Thoracic aorta (tissue), 2 donors: ENCODE results near the gene PRAMEF14. TPM values are rescaled to one million over a fixed set of nuclear protein-coding genes. Genes with fewer than 3 reads are reported as not detected.
"Not testable (repeated sequence)": the region's sequence is repeated elsewhere in the genome, so short reads cannot be mapped to it uniquely, and the experiment has no call there.

Source experiments
- ATAC-seq: fragments of 150-250 bp; one replicate; pipeline ENCODE4 v1.8.0; 2017; ENCODE audit warnings: low read depth; ENCODE audit not compliant: insufficient number of reproducible peaks, low FRiP score
- DNase-seq: peaks from one replicate; pipeline ENCODE4 v3.0.0-alpha.2; 2020; ENCODE audit warnings: low spot score
- H3K27ac ChIP-seq, 2 donors: fragments of 200-600 bp; sonication (generic); 1 replicate in 1 of 2; 2 replicates in 1 of 2; pipeline ENCODE4 v1.5.1; 2016; ENCODE audit warnings: mild to moderate bottlenecking in 2 of 2, moderate library complexity in 2 of 2
- H3K27me3 ChIP-seq: fragments of 200-600 bp; sonication (generic); replicated peaks from 2 replicates; pipeline ENCODE4 v1.6.0; 2016; ENCODE audit warnings: mild to moderate bottlenecking; ENCODE audit not compliant: insufficient read depth
- H3K36me3 ChIP-seq: fragments of 200-600 bp; sonication (generic); one replicate; pipeline ENCODE4 v1.5.1; 2016
- H3K4me1 ChIP-seq, 2 donors: fragments of 200-600 bp; sonication (generic); 1 replicate in 1 of 2; 2 replicates in 1 of 2; pipeline versions ENCODE4 v1.5.1 to v1.6.0; 2016; ENCODE audit warnings: low read depth in 2 of 2, mild to moderate bottlenecking in 1 of 2; ENCODE audit not compliant: control insufficient read depth in 1 of 2
- H3K4me3 ChIP-seq: fragments of 200-600 bp; sonication (generic); 2 replicates; pipeline ENCODE4 v1.5.1; 2016; ENCODE audit warnings: mild to moderate bottlenecking
- H3K9me3 ChIP-seq: fragments of 200-600 bp; sonication (generic); 2 replicates; pipeline ENCODE4 v1.5.1; 2016
- total RNA-seq, 2 donors: library from RNA; depleted of rRNA; stranded (reverse); fragments of >200 nt; gene quantifications; one replicate each; pipeline versions ENCODE4 v1.1.0 to v1.2.3, GENCODE V29; 2016

The PRAMEF14 gene, protein sequence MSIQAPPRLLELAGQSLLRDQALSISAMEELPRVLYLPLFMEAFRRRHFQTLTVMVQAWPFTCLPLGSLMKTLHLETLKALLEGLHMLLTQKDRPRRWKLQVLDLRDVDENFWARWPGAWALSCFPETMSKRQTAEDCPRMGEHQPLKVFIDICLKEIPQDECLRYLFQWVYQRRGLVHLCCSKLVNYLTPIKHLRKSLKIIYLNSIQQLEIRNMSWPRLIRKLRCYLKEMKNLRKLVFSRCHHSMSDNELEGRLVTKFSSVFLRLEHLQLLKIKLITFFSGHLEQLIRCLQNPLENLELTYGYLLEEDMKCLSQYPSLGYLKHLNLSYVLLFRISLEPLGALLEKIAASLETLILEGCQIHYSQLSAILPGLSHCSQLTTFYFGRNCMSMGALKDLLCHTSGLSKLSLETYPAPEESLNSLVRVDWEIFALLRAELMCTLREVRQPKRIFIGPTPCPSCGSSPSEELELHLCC
- total RNA-seq, result not detected

DNA sequence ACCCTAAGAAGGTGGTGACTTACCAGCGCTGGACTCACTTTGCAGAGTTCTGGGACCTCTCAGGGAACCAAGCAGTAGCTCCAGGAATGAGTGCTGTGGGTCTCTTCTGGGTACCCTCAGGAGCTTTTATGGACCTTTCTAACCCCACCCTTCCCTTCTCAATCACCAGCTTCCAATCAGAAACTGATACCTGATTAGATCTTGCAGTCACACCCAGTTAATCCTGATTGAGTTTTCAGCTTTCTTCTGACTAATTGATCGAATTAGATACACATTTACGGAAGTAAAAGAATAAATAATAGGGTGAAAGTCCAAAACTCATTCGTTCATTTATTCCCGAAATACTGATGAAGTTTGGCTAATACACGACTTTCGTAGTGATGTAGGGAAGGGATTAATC lies at the start of gene PRAMEF14:
TSS of gene PRAMEF14 (minus strand) at position 101 of the 400 bp plus-strand sequence. CDS start 1,820 bp downstream, outside the sequence.
- not testable (repeated sequence) for H3K27ac ChIP-seq, H3K36me3 ChIP-seq, DNase-seq, H3K9me3 ChIP-seq, ATAC-seq, H3K27me3 ChIP-seq, H3K4me3 ChIP-seq, H3K4me1 ChIP-seq

DNA sequence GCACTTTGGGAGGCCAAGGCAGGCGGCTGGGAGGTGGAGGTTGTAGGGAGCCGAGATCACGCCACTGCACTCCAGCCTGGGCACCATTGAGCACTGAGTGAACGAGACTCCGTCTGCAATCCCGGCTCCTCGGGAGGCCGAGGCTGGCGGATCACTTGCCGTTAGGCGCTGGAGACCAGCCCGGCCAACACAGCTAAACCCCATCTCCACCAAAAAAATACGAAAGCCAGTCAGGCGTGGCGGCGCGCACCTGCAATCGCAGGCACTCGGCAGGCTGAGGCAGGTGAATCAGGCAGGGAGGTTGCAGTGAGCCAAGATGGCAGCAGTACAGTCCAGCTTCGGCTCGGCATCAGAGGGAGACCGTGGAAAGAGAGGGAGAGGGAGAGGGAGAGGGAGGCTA lies 48.4 kb upstream of the PRAMEF14 start:
- H3K27ac ChIP-seq, H3K4me3 ChIP-seq, H3K4me1 ChIP-seq, H3K27me3 ChIP-seq, ATAC-seq, H3K9me3 ChIP-seq, H3K36me3 ChIP-seq, DNase-seq: not testable (repeated sequence)

DNA sequence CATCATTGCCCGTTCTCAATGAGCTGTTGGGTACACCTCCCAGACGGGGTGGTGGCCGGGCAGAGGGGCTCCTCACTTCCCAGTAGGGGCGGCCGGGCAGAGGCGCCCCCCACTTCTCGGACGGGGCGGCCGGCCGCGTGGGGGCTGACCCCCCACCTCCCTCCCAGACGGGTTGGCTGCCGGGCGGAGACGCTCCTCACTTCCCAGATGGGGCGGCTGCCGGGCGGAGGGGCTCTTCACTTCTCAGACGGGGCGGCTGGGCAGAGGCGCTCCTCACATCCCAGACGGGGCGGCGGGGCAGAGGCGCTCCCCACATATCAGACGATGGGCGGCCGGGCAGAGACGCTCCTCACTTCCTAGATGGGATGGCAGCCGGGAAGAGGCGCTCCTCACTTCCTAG lies 47.8 kb upstream of the PRAMEF14 start:
- not testable (repeated sequence) for H3K4me3 ChIP-seq, DNase-seq, H3K27me3 ChIP-seq, H3K4me1 ChIP-seq, H3K9me3 ChIP-seq, H3K36me3 ChIP-seq, ATAC-seq, H3K27ac ChIP-seq

DNA sequence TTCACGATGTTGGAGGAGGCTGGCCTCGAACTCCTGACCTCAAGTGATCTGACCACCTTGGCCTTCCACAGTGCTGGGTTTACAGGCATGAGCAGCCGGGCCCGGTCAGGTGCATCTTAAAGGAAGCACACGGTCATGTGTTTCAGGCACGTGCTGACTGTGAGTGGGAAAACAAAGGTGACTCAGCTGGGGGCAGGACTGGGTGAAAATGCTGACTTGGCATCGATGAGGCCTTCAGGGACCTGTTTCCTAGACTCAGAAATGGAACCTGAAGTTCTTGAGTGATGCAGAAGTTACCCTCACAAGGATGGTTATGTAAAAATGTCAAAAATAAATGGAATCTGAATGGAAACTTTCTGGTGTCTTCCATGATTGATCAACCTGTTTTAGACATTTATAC lies 46.1 kb upstream of the PRAMEF14 start:
- H3K27ac ChIP-seq, H3K9me3 ChIP-seq, H3K4me1 ChIP-seq, H3K36me3 ChIP-seq, H3K4me3 ChIP-seq, ATAC-seq, H3K27me3 ChIP-seq, DNase-seq: not testable (repeated sequence)

DNA sequence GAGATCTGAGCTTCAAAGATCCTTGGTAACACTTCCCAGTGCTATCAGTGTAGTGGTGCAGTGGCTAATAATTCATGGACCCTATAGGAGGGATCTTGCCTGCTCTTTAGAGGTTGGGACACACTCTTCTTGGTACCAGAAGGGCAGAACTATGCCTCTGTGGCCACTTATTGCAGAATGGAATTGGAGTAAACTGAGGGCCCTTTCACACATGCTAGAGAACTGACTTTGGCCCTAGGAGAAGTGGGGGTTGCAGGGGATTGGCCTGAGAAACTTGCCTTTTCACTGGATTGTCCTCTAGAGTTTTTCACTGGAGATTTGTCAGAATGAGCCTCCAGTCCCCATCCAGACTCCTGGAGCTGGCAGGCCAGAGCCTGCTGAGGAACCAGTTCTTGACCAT lies 42.4 kb upstream of the PRAMEF14 start, which contains the start of gene PRAMEF17:
TSS of gene PRAMEF17 (plus strand) at position 301 of the 400 bp plus-strand sequence. CDS start at position 327, 26 bp downstream.
- H3K4me1 ChIP-seq, H3K9me3 ChIP-seq, H3K27me3 ChIP-seq, ATAC-seq, H3K27ac ChIP-seq, DNase-seq, H3K36me3 ChIP-seq, H3K4me3 ChIP-seq: not testable (repeated sequence)

DNA sequence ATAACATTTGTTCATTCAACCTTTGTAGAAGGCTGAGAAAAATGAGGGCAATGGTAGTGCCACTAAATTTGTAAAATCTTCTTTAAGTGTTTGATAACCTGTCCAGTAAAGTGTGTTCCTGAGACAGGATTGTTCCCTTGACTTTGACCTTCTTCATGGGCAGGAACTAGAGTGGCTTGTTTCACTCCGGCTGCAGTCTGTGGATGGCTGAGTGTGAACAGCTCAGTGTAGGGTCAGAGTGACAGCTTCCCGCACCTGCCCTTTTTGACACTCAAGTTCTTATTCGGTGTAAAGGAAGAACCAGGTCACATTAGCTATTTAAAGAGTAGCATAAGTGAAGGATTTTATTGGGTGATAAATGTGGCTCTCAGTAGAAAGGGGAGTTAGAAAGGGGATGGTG lies 33.4 kb upstream of the PRAMEF14 start:
- not testable (repeated sequence) for H3K4me3 ChIP-seq, H3K36me3 ChIP-seq, ATAC-seq

DNA sequence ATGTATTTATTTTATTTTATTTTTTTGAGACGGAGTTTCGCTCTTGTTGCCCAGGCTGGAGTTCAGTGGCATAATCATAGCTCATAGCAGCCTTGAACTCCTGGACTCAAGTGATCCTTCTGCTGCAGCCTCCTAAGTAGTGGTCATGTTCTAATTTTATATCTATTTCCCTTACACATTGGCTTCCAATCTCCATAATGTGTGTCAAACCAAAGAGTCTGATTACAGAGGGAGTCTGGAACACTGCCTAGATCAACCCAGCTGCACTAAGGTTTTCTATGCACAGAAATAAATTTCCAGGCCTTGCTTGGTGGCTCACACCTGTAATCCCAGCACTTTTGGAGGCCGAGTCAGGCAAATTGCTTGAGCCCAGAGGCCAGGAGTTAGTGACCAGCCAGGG lies 32.0 kb upstream of the PRAMEF14 start:
- H3K27ac ChIP-seq, DNase-seq, H3K9me3 ChIP-seq, ATAC-seq, H3K27me3 ChIP-seq, H3K36me3 ChIP-seq, H3K4me1 ChIP-seq, H3K4me3 ChIP-seq: not testable (repeated sequence)

More for the DNA sequence above, 33.4 kb upstream of the PRAMEF14 start:
- DNase-seq, H3K4me1 ChIP-seq, H3K9me3 ChIP-seq, H3K27me3 ChIP-seq, H3K27ac ChIP-seq: not testable (repeated sequence)

DNA sequence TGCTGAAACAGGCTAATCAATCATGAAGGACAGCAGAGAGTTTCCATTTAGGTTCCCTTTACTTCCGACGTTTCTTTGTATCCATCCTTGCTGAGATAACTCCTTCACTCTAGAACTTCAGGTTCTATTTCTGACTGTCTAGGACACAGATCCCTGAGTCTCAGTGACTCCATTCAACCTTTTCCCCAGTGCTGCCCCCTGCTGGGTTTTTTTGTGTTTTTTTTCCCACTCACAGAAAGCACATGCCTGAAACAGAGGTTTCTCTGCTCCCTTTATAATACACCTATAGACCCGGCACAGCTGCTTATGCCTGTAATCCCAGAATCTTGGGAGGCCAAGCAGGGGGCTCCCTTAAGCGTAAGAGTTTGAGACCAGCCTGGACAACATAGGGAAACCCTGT lies 21.6 kb upstream of the PRAMEF14 start:
- DNase-seq, ATAC-seq: not testable (repeated sequence)

DNA sequence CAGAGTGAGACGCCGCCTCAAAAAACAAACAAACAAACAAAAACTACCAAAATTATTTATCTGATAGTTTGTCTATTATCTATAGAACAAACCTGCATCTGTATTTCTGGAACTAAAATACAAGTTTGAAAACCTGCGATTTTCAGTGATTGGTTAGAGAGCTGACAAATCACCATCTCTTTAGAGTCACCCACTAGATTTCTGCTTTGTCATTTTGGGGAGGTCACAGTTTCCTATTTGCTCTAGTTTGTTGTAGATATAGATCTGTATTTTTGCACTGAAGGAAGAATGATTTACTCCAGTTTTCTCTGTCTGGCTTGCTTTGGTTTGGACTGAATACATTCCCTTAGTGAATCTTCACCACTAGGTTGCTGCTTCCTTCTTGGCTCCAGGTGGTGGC lies 19.6 kb upstream of the PRAMEF14 start:
- not testable (repeated sequence) for DNase-seq, H3K4me1 ChIP-seq, H3K4me3 ChIP-seq, ATAC-seq, H3K9me3 ChIP-seq, H3K27me3 ChIP-seq, H3K36me3 ChIP-seq, H3K27ac ChIP-seq

More for the DNA sequence above, 21.6 kb upstream of the PRAMEF14 start:
- H3K27ac ChIP-seq, H3K36me3 ChIP-seq, H3K9me3 ChIP-seq, H3K4me3 ChIP-seq, H3K4me1 ChIP-seq, H3K27me3 ChIP-seq: not testable (repeated sequence)

DNA sequence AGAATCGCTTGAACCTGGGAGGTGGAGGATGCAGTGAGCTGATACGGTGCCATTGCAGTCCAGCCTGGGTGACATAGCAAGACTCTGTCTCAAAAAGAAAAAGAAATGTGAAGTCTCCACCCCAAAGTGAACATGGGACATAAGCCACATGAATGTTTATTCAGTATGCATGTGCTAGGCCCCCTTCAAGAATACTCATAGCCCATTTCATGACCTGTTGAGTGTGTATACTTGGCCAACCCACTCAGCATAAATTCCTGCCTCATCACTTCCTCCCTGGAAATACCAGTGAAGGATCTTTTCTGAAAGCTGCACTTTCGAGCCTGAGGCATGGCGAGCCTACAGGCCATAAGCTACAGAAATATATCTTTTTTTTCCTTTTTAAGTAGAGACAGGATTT lies 18.0 kb upstream of the PRAMEF14 start:
- H3K4me3 ChIP-seq, H3K27me3 ChIP-seq, H3K36me3 ChIP-seq, H3K27ac ChIP-seq, H3K9me3 ChIP-seq, H3K4me1 ChIP-seq, DNase-seq, ATAC-seq: not testable (repeated sequence)

DNA sequence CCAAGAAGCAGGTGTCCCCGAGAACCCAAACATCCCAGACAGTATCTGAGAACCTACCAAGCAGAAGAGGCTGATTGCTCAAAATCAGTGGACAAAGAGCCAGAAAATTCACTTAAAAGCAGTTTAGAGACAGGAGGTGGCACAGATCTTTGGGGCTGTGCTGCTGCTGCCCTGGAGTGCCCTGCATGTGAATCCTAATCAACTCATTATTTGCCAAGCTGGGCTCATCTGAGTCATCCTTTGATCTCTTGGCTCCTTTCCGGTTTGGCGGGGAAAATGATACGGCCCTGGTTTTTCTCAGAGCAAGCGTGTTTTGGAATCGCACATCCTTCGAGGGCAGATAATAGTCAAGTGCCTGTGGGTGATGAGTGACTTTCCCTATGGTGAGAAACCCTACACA lies 15.4 kb upstream of the PRAMEF14 start:
- ATAC-seq, H3K4me1 ChIP-seq, H3K36me3 ChIP-seq, H3K4me3 ChIP-seq, H3K27me3 ChIP-seq, DNase-seq, H3K9me3 ChIP-seq, H3K27ac ChIP-seq: not testable (repeated sequence)
